HG03159 (cell line): Measurements from ENCODE around the gene SYNGAP1.
A peak's percentile ranks its signal among the peaks of the same experiment; 100 is the strongest.

Source experiments
- ATAC-seq: cut with Tn5 transposase; IDR thresholded peaks from one replicate; pipeline ENCODE4 v1.9.1; 2021; ENCODE audit warnings: mild to moderate bottlenecking, moderate library complexity; ENCODE audit not compliant: unreplicated experiment

The SYNGAP1 gene

GRCh38 chr6:33434961-33435360 lies 15.1 kb downstream of the SYNGAP1 start:
- ATAC-seq = no peak

- ATAC-seq = no peak
Observed at GRCh38 chr6:33437666-33438065, 17.8 kb downstream of the SYNGAP1 start.

GRCh38 chr6:33438978-33439594 lies 19.2 kb downstream of the SYNGAP1 start:
- ATAC-seq = no peak

- ATAC-seq = no peak
Observed at GRCh38 chr6:33439956-33440648, 20.2 kb downstream of the SYNGAP1 start.

GRCh38 chr6:33440649-33441309 lies 20.9 kb downstream of the SYNGAP1 start:
- no peak for ATAC-seq

- ATAC-seq = no peak
Observed at GRCh38 chr6:33441457-33441856, 21.6 kb downstream of the SYNGAP1 start.

- no peak for ATAC-seq
Observed at GRCh38 chr6:33442283-33442682, 22.4 kb downstream of the SYNGAP1 start.

- no peak for ATAC-seq
Observed at GRCh38 chr6:33443025-33443424, 23.2 kb downstream of the SYNGAP1 start.

- ATAC-seq = no peak
Observed at GRCh38 chr6:33443619-33444504, 24.0 kb downstream of the SYNGAP1 start.

- no peak for ATAC-seq
Observed at GRCh38 chr6:33445119-33445603, 25.3 kb downstream of the SYNGAP1 start.

- ATAC-seq = no peak
Observed at GRCh38 chr6:33446356-33446755, 26.5 kb downstream of the SYNGAP1 start.

GRCh38 chr6:33450434-33450833 lies 30.6 kb downstream of the SYNGAP1 start:
- no peak for ATAC-seq

- ATAC-seq = no peak
Observed at GRCh38 chr6:33451606-33452005, 31.7 kb downstream of the SYNGAP1 start.

- no peak for ATAC-seq
Observed at GRCh38 chr6:33452496-33452895, 32.6 kb downstream of the SYNGAP1 start.

- ATAC-seq = no peak
Observed at GRCh38 chr6:33453393-33454008, 33.6 kb downstream of the SYNGAP1 start.

GRCh38 chr6:33454009-33454946 lies 34.4 kb downstream of the SYNGAP1 start, which contains the start of gene ZBTB9:
ZBTB9 (plus strand) TSS chr6:33454576; CDS start chr6:33455101, 525 bp downstream.
- ATAC-seq = peak; percentile 96

GRCh38 chr6:33455051-33455450 lies 35.2 kb downstream of the SYNGAP1 start:
- ATAC-seq = no peak

- no peak for ATAC-seq
Observed at GRCh38 chr6:33456156-33456555, 36.3 kb downstream of the SYNGAP1 start.

- no peak for ATAC-seq
Observed at GRCh38 chr6:33458676-33459075, 38.8 kb downstream of the SYNGAP1 start.
